NK-92 (cell line): Measurements from ENCODE around the gene IL17RC.
A peak's percentile ranks its signal among the peaks of the same experiment; 100 is the strongest.
"Not testable (repeated sequence)": the region's sequence is repeated elsewhere in the genome, so short reads cannot be mapped to it uniquely, and the experiment has no call there.

ENCODE experiments used
- DNase-seq: peaks from one replicate; lab custom pipeline; 2025; ENCODE audit not compliant: unreplicated experiment; lab: John Stamatoyannopoulos, UW

IL17RC gene, protein sequence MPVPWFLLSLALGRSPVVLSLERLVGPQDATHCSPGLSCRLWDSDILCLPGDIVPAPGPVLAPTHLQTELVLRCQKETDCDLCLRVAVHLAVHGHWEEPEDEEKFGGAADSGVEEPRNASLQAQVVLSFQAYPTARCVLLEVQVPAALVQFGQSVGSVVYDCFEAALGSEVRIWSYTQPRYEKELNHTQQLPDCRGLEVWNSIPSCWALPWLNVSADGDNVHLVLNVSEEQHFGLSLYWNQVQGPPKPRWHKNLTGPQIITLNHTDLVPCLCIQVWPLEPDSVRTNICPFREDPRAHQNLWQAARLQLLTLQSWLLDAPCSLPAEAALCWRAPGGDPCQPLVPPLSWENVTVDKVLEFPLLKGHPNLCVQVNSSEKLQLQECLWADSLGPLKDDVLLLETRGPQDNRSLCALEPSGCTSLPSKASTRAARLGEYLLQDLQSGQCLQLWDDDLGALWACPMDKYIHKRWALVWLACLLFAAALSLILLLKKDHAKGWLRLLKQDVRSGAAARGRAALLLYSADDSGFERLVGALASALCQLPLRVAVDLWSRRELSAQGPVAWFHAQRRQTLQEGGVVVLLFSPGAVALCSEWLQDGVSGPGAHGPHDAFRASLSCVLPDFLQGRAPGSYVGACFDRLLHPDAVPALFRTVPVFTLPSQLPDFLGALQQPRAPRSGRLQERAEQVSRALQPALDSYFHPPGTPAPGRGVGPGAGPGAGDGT

DNA sequence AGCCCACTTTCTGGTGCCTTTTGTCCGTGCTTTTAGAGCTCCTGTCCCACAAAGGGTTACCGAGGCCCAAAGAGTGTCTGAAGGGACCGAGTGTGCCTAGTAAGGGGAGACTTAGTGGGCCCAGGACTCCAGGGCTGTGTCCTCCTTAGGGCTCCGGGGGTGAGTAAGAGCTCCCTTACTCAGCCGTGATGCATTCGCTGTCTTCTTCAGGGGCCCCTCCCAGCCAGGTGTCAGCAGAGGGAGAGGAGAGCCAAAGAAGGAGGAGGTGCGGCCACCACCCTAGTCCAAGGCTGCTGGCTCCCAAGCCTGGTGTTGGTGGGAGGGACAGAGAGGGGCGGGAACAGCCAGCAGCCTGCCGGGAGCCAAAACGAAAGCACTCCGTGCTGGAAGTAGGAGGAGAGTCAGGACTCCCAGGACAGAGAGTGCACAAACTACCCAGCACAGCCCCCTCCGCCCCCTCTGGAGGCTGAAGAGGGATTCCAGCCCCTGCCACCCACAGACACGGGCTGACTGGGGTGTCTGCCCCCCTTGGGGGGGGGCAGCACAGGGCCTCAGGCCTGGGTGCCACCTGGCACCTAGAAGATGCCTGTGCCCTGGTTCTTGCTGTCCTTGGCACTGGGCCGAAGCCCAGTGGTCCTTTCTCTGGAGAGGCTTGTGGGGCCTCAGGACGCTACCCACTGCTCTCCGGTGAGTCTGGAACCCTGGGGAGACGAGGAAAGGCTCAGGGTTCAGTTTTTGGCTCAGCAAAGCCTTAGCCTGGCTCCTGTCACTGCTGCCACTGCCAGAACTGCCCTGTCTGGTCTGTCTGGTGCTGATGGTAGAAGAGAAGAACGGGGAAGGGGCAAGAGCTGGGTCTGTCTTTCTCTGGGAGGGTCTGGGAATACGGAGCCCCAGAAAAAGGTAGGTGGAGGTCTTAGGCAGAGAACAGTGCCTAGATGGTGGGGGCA lies at the start of gene IL17RC:
TSS of gene IL17RC (plus strand) at position 365 of the 947 bp plus-strand sequence. CDS start at position 583, 218 bp downstream.
- no peak for DNase-seq

DNA sequence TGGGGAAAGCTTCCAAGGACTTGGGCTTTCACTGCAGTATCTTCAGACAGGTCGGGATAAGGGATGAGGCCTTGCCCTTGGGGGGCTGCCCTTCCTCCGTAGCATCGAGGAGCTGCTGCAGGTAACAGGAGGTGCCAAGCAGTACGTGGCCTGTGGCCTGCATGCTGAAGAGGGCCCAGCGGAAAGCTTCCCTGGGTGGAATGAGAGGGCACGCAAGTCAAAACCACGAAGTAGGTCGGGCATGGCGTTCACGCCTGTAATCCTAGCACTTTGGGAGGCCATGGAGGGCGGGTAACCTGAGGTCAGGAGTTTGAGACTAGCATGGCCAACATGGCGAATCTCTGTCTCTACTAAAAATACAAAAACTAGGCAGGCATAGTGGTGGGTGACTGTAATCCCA lies 49.8 kb upstream of the IL17RC start:
- no peak for DNase-seq

GRCh38 chr3:9869955-9870354 lies 46.9 kb upstream of the IL17RC start:
- DNase-seq = no peak

- DNase-seq = no peak
Observed at GRCh38 chr3:9870978-9871377, 45.9 kb upstream of the IL17RC start.

DNA sequence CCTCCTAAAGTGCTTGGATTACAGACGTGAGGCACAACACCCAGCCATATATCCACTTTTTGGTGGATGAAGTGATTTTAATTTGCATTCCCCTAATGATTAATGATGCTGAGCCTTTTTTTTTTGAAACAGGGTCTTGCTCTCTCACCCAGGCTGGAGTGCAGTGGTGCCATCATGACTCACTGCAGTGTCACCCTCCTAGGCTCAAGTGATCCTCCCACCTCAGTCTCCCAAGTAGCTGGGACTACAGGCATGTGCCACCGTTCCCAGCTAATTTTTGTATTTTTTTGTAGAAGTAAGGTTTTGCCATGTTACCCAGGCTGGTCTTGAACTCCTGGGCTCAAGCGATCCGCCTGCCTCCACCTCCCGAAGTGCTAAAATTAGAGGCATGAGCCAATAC lies 44.8 kb upstream of the IL17RC start:
- DNase-seq = not testable (repeated sequence)

- no peak for DNase-seq
Observed at GRCh38 chr3:9875448-9875847, 41.5 kb upstream of the IL17RC start.

GRCh38 chr3:9876255-9876654 lies 40.6 kb upstream of the IL17RC start:
- not testable (repeated sequence) for DNase-seq

DNA sequence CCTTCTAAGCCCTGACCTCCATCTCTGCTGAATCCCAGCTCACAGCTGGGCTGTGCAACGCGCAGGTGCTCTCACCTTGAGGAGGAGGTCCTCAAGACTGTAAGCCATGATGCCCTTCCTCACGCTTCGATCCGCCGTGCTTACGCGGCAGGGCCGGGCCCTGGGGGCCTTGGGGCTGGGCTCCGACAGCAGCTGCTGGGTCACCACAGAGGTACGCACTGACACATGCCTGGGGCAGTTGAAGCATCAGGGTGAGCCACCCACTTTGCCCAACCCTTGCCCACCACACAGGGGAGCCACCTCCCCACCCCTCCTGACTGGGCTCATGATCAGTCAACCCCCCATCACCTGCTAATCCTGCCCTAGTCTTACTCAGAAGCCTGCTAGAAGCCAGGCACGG lies 39.9 kb upstream of the IL17RC start:
- DNase-seq = no peak

DNA sequence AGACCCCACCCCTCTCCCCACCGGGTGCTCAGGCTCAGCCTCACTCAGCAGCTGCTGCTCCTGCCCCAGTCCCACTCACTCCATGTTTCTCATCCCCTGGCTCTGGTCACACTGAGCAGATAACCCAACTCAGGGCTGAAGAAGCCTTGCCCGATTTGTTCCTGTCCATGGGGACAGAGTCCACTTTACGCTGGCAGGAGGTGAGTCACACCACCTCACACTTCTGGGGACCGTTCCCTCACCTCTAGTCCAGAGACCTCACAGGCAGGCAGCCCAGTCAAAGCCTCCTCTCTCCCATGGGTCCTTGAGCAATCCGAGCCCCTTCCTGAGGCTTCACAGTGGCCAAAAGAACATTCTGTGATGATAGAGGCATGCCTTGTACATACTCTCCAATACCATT lies 38.2 kb upstream of the IL17RC start:
- DNase-seq = no peak

GRCh38 chr3:9879830-9880549 lies 36.9 kb upstream of the IL17RC start, which contains the start of gene CIDEC:
Gene CIDEC, minus strand, starts transcription at chr3:9880253. Its CDS starts 1,767 bp downstream, at chr3:9878486.
- DNase-seq = no peak

GRCh38 chr3:9881441-9881840 lies 35.5 kb upstream of the IL17RC start:
- no peak for DNase-seq

GRCh38 chr3:9883706-9884554 lies 33.0 kb upstream of the IL17RC start:
- no peak for DNase-seq

DNA sequence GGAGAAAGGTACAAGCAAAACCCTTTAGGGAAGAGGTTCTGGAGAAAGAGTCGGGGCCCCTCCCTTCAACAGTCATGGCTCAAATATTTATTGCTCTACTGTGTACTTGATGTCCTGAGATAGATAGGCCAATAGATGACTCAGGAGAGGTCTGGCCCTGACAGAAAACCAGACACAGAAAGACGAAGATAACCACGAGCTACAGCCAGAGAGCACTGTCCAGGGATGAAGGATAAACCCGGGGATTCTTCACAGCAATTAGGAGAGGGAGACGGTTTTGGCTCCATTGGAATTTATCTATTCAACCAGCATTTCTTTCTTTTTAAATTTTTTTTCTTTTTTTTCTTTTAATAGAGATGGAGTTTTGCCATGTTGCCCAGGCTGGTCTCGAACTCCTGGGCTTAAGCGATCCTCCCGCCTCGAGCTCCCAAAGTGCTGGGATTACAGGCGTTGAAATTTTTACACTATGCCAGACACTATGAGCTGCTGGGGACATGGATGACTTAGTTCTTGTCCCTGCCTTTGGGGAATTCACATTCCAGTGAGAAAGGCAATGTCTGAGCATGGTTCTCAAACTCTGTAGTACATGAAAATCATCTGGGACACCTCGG lies 32.2 kb upstream of the IL17RC start:
- DNase-seq = no peak

DNA sequence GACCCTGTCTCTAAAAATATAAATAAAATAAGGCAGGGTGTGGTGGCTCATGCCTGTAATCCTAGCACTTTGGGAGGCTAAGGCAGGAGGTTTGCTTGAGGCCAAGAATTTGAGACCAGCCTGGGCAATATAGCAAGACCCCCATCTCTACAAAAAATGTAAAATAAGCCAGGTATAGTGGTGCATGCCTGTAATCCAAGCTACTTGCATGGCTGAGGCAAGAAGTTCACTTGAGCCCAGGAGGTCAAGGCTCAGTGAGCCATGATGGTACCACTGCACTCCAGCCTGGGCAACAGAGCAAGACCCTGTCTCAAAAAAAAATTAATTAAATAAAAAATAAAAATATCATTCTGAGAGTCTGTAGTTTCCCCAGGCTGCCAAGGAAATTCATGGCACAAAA lies 30.6 kb upstream of the IL17RC start:
- no peak for DNase-seq

- DNase-seq = no peak
Observed at GRCh38 chr3:9887480-9887879, 29.4 kb upstream of the IL17RC start.

GRCh38 chr3:9888540-9888939 lies 28.4 kb upstream of the IL17RC start:
- no peak for DNase-seq

DNA sequence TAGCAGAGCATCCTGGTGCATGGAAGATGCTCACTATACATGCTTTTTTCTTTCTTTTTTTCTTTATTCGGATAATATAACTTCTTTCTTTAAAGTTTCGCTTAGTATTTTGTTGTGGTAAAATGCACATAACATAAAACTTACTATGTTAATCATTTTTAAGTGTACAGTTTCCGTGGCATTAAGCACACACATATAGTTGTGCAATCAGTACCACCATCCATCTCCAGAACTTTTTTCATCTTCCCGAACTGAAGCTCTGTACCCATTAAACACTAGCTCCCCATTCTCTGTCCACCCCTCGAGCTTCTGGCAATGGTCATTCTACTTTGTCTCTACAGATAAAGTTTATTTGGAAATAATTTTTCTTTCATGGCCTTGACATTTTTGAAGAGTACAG lies 27.5 kb upstream of the IL17RC start:
- DNase-seq = no peak

- DNase-seq = peak; percentile 61
Observed at GRCh38 chr3:9890249-9891071, 26.4 kb upstream of the IL17RC start, which contains the start of gene JAGN1. Gene JAGN1, plus strand, starts transcription at chr3:9890610. Its CDS starts 113 bp downstream, at chr3:9890723.
